ENCODE measurements around the gene USH1G.

DNA sequence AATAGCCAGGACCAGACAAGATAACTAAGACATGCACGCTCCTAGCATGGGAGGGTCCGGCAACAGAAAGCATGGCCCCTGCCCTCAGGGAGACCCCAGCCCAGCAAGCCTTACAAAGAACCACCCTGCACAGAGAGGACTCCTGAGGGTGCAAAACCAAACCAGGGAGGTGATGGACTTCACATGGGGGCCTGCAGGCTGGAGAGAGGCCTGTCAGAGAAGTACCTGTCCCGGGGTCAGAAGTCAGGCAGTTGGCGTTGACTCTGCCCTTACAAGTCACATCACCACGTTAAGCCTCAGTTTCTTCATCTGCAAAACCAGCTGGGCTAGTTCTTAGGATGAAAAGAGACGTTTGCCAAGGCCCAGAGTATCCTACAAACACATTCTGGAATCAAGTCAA, 5.7 kb upstream of the USH1G start:
- TF ChIP-seq, protein P1, sequence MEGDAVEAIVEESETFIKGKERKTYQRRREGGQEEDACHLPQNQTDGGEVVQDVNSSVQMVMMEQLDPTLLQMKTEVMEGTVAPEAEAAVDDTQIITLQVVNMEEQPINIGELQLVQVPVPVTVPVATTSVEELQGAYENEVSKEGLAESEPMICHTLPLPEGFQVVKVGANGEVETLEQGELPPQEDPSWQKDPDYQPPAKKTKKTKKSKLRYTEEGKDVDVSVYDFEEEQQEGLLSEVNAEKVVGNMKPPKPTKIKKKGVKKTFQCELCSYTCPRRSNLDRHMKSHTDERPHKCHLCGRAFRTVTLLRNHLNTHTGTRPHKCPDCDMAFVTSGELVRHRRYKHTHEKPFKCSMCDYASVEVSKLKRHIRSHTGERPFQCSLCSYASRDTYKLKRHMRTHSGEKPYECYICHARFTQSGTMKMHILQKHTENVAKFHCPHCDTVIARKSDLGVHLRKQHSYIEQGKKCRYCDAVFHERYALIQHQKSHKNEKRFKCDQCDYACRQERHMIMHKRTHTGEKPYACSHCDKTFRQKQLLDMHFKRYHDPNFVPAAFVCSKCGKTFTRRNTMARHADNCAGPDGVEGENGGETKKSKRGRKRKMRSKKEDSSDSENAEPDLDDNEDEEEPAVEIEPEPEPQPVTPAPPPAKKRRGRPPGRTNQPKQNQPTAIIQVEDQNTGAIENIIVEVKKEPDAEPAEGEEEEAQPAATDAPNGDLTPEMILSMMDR (IDR thresholded peaks at IDR 0.05) = no peak
- TF ChIP-seq POLR2A (IDR thresholded peaks at IDR 0.05) = no peak

All from transverse colon (tissue), 3 donors.